ENCODE measurements around the gene SPAG9. TPM values are rescaled to one million over a fixed set of nuclear protein-coding genes. Genes with fewer than 3 reads are reported as not detected.

SPAG9 gene
- total RNA-seq, 1 experiment from 2014 or later, result 54.3 TPM

GRCh38 chr17:50916708-50917417, 203.8 kb downstream of the SPAG9 start:
- Histone ChIP-seq H3K14ac (ENCODE audit: insufficient read depth, low read length) (no peak overlapping the region), H3K27ac (ENCODE audit: insufficient read length, low read depth, low read length) (no peak overlapping the region), H3K18ac (ENCODE audit: insufficient read length, low read depth, low read length) (no peak overlapping the region), H3K27me3 (ENCODE audit: insufficient read depth, low read length) (no peaks in the 10 kb centered on the region), H2BK5ac (ENCODE audit: insufficient read length, low read length) (no peak overlapping the region), H2AK5ac (ENCODE audit: insufficient read length, low read length) (no peak overlapping the region), H3K23me2 (ENCODE audit: insufficient read length, low read depth, low read length, poor library complexity, severe bottlenecking) (no peaks in the 10 kb centered on the region), H2BK120ac (ENCODE audit: low read depth, low read length, poor library complexity, severe bottlenecking) (no peak overlapping the region), H4K91ac (ENCODE audit: insufficient read length, low read depth, low read length) (no peak overlapping the region), H4K20me1 (ENCODE audit: control insufficient read depth, insufficient read depth, insufficient read length) (no peaks in the 10 kb centered on the region), H2AFZ (ENCODE audit: low read length) (no peak overlapping the region), H3K56ac (ENCODE audit: insufficient read length, low read depth, low read length) (no peak overlapping the region), H4K5ac (ENCODE audit: insufficient read length, low read depth, low read length) (no peak overlapping the region), H3K23ac (ENCODE audit: insufficient read length, low read depth, low read length) (no peak overlapping the region), H3K4ac (ENCODE audit: low read depth, low read length) (no peak overlapping the region), H2BK15ac (ENCODE audit: low read depth, low read length) (no peak overlapping the region), H3T11ph (ENCODE audit: low read length) (no peak overlapping the region), H2BK12ac (ENCODE audit: insufficient read length, low read depth, low read length) (no peak overlapping the region), H3K4me1 (ENCODE audit: insufficient read depth, low read length) (peaks cover 21% of the 10 kb centered on the region; the same call in 1 of the 2 replicates), H3K9ac (ENCODE audit: extremely low read depth, insufficient read length, low read length) (no peak overlapping the region), H3K79me2 (ENCODE audit: insufficient read depth, low read length) (no peaks in the 10 kb centered on the region), H3K79me1 (ENCODE audit: insufficient read depth, low read depth, low read length, poor library complexity, severe bottlenecking) (no peaks in the 10 kb centered on the region), H3K9me3 (ENCODE audit: control insufficient read depth, low read depth, low read length) (no peaks in the 10 kb centered on the region), H4K8ac (replicated peaks; ENCODE audit: insufficient read length, low read depth, low read length) (no peak overlapping the region), H3K4me2 (ENCODE audit: insufficient read depth, insufficient read length, low read length) (no peak overlapping the region), H2BK20ac (ENCODE audit: low read depth, low read length, poor library complexity, severe bottlenecking) (no peak overlapping the region)
- no peak for DNase-seq
- Mint-ChIP-seq H3K4me3 (peak overlapping the region in 1 of 2 experiments; percentile 23; a peak in 1 of 5 replicates), H3K9me3 (peaks cover 2% of the 10 kb centered on the region in 2 experiments; a peak in 2 of 5 replicates), H3K36me3 (ENCODE audit: insufficient read depth in 1 of 3, low read depth in 3 of 3) (no peaks in the 10 kb centered on the region; a peak in 1 of 7 replicates), H3K27me3 (ENCODE audit: low read depth) (no peaks in the 10 kb centered on the region; the same call in 1 of the 2 replicates), H3K27ac (peak overlapping the region in 2 of 3 experiments; percentile 44 to 55; a peak in 3 of 7 replicates), H3K4me1 (peaks cover 63 to 82% of the 10 kb centered on the region in 2 experiments)
- WGBS (ENCODE audit: extremely low coverage, insufficient read length, low lambda C conversion rate), result no CpG with 5 or more reads among the region's 18 CpGs
- TF ChIP-seq CTCF (conservative IDR thresholded peaks at IDR 0.05), result no peak

Data from H9 (cell line).